GM18508 (cell line): ENCODE measurements around the gene SLC2A10.

ENCODE experiments used
- ATAC-seq: cut with Tn5 transposase; IDR thresholded peaks from one replicate; pipeline ENCODE4 v1.9.1; 2021; ENCODE audit warnings: moderate number of reproducible peaks; ENCODE audit not compliant: insufficient read depth, unreplicated experiment

SLC2A10 gene

DNA sequence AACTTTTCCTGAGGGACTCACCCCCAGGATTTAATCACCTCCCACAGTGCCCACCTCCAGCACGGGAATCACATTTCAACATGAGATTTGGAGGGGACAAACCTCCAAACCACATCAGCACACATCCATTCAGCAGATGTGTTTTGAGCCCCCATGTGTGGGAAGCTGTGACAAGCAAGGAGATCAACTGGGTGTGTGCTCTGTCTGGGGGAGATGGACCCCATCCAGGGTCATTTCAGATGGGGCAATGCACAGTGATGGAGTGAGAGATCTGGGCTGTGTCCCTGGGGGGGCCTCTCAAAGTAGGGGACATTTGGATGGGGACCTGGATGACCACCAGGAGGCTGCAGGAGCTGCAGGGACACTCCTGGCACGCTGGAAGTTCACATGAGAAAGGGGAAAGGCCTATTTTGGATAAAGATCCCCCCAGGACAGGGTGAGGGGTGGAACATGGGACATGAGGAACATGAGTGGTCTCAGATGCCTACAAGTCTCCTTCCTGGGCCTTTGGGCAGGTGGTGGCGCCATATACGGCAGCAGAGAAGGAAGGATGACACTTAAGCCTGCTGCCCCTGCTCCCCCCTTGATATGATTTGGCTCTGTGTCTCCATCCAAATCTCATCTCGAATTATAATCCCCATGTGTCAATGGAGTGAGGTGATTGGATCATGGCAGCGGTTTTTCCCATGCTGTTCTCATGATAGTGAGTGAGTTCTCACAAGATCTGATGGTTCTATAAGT lies 49.6 kb downstream of the SLC2A10 start:
- ATAC-seq: no peak

DNA sequence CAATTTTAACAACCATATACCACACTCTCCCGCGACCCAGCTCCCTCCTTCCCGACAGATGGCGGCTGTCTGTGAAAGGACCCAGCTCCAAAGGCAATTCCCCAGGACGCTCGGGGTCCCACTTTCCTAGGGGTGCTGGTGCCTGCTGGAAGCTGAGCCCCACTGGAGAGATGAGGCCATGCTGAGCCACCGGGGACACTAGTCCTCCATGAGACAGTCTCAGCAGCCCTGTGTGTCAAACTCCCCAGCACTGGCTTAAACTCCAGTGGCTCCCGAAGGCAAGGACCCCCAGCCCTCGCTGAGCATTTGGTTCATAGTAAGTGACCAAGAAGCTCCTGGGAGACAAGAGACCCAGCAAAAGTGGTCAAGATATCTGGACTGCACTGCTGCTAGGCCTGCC lies 52.1 kb downstream of the SLC2A10 start:
- ATAC-seq: no peak

DNA sequence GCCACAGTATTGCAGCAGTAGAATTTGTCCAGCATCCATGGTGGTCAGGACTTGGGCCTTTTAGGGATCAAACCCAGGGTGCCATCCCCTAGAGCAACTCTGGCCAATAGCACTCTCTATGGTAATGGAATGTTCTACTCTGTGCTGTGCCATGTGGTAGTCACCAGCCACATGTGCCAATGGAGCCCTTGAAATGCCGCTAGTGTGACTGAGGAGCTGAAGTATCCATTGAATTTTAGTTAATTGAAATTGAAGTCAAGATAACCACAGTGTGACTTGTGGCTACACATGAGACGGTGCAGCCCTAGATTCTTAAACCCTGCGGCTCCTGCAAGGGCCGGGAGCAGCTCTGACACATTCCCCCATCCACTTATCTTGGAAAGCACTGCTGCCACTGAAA lies 54.6 kb downstream of the SLC2A10 start:
- ATAC-seq: no peak

DNA sequence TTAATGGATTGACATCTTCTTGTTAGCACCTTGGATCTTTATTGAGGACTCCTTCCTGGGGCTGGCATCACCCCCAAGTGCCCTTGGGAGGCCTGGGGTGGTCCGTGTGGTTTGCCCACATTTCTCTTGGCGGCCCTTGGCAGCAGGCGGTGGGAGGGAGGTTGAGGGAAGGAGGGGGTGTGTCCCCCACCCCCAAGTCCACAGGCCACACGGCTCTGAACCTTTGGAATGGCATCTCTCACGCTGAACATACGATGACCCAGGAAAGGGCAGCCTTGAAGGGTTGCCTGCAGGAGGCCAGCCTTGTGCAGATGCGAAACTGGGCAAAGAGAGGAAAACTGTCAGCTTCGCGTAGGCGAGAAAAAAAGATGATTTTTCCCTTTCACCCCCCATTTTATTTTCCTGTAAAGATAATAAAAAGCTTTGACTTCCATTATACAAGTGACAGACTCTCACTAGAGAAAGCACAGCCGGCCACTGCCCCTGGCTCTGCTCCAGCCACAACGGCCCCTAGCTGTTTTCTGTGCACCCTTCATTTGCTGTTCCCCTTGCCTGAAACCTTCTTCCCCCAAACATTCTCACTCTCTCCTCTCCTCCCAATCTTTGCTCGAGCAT lies 56.2 kb downstream of the SLC2A10 start:
- ATAC-seq: no peak

DNA sequence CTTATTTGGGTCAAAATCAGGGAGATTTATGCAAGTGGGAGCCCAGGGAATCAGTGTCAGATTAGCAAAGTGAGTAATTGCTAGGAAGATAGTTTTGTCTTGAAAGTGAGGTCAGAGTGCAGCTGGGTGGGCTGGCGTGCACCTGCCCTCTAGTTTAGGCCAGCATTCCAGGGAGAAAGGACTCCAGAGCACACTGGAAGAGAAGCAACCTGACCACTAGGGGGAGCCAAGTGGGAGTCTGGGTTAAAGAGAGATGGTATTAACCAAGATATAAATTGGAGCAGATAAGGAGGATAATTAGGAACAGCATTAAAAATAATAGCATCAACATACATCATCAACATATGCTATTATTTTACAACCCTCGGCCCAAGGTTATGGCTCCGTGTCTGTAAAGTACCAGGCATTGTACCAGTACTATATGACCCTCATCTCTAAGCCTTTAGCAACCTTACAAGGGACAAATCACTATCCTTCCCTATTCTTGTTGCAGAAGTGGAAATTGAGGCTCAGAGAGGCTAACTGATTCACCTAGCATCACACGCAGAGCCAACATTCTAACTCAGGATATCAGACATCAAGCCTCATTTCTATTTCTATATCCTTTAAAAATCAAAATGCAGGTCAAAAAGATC lies 57.8 kb downstream of the SLC2A10 start:
- no peak for ATAC-seq

DNA sequence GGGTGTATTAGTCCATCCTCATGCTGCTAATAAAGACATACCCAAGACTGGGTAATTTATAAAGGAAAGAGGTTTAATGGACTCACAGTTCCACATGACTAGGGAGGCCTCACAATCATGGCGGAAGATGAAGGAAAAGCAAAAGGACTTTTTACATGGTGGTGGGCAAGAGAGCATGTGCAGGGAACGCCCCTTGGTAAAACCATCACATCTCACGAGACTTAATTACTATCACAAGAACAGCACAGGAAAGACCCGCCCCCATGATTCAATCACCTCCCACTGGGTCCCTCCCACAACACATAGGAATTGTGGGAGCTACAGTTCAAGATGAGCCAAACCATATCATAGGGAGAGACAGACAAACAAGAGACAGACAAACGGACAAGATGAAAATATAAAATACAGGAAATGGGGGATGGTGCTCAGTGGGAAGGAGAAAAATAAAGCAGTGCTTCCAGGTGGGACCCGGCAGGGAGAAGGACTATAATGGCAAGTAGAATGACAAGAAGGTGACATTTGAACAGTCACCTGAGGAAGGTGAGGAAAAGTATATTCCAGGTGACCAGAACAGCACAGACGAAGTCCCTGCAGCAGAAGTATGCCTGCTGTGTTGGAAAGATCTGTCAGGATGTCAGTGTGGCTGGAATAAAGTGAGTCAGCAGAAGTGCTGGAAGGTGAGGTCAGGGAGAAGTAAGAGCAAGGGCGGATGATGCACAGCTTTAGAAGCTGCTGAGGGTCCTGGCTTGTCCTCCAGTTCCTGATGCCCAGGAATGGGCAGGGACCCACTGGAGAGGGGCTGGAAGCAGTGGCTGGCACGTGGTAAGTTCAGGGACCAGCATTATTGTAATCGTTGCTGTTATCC lies 61.1 kb downstream of the SLC2A10 start:
- ATAC-seq: no peak

DNA sequence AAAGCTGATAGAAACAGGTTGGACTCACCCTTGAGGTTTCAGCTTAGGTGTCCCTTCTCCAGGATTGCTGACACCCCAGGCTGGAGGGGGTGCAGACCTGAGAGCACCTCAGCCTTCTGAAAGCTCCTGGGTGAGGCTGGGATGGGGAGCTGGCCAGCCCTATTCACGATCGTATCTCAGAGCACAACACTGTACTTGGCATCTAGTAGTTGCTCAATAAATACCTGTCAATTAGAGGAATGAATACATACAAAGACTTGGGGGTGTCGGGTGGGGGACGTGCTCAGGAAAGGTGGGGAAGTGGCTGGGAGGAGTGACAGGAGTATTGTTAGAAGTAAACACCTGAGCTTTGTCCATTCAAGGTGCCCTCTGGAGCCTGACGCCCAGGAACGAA lies 61.7 kb downstream of the SLC2A10 start:
- ATAC-seq: no peak

DNA sequence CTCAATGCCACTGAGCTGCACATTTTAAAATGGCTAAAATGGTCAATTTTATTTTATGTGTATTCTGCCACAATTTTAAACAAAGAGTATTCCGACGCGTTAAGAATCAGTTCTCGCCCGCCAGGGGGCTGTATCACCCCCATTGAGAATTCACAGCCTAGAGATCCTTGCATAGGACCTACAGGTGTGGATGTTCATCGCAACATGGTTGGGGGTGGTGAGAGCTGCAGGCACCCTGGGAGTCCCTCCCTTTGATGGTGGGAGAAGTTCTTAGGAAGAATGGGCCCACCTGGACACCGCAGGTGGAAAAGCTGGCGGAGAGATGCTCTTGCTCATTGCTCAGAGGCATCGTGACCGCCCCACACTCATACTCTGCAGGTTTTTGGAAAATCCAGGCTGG lies 63.5 kb downstream of the SLC2A10 start:
- ATAC-seq: no peak

DNA sequence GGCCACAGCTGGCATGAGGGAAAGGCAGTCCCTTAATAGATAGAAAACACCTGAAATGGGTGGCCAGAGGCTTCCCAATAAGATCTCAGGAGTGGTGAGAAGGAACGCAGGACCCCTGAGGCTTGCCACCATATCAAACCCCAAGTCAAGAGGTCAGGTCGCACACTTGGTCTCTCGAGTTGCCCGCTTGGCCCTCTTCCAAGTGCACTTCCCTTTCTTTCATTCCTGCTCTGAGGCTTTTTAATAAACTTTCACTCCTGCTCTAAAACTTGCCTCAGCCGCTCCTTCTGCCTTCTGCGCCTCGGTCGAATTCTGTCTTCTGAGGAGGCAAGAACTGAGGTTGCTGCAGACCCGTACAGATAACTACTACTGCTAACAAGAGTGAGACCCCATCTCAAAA lies 64.2 kb downstream of the SLC2A10 start:
- ATAC-seq: no peak

DNA sequence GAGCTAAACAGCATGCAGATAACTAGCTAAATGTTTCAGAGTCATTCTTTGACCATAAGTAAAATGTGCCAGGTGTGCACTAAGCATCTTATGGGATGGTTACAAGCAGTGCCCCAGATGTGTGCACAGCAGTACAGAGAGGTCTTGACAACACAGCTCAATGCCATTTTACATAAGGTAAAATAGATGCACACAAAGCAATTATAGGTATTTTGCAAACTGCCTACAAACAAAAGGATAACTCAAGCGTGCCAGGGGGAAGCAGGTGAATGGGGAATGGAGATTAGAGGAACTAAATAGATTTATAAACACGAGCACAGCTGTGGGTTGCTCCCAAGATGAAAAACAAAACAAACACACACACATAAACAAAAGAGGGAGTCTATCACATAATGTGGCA lies 64.8 kb downstream of the SLC2A10 start:
- ATAC-seq: no peak

DNA sequence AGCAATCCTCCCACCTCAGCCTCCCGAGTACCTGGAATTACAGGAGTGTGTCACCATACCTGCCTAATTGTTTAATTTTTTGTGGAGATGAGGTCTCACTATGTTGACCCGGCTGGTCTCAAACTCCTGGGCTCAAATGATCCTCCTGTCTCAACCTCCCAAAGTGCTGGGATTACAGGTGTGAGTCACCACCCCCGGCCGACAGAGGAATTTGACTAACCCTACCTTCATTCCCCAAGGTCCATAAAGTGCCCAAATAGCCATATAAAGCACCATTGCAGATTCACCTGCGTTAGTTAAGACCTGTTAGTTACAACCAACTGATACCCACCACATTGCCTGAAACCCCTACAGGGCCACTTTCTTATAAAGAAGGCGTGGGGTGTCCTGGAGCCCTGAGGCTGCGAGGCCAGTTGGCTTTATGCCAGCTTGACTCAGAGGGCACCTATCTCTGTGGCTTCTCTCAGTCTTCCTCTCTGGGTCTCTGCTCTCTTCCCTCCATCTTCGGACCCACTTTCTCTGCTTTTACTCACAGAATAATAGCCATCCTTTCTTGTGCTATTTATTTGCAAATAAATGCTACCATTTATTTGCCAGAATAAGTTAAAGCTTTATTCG lies 65.6 kb downstream of the SLC2A10 start:
- ATAC-seq: no peak

DNA sequence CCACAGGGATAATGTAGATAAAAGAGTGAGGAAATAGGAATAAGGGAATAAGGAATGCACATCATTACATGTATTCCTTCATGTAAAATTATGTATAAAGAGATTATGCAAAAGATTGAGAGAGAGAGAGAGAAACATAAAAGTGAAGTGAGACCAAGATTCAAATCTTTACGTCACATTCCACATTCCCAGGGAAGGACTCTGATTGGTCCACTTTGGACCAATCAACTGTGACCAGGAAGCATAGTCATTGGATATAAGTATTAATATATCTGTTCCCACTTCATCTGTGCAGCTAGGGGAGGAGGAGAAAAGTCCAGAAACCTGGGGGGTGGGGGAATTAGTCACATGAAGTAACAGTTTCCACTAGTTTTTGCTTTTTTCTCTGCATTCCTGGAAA lies 66.4 kb downstream of the SLC2A10 start:
- ATAC-seq: no peak

DNA sequence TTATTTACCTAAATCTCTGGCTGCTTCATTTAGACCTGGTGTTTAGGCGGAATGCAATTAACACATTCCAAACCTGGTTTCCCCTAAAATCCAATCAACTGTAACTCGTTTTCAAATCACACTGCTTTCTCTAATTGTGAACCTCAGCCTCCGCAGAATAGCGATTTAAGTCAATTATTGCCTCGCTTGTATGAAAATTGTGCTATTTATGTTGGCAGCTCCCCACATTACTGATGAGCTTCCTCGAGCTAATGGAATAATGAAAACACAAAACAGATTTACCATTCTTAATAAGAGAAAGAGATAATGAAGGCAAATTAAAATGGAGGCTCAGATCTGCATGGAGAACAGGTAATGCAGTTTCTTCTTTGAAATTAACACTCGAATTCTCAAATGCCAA lies 67.9 kb downstream of the SLC2A10 start:
- no peak for ATAC-seq

DNA sequence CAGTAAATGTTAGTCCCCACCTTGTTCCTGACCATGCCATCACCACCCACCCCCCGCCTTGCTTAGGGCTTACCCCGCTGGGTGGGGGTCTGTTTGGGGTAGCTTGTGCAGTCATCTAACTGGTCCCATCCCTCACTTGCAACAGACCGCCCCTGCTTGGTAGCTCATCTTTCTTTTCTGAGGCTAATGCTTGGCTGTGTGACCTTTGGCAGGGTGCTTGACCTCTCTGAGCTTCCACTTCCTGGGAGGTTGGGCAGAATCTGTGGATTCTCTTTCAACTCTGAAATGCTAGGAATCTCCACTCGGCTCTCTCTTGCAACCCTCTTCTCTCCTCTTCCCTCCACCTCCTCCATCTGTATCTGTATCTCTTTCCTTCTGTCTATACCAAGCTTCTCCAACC lies 70.4 kb downstream of the SLC2A10 start:
- ATAC-seq: no peak

DNA sequence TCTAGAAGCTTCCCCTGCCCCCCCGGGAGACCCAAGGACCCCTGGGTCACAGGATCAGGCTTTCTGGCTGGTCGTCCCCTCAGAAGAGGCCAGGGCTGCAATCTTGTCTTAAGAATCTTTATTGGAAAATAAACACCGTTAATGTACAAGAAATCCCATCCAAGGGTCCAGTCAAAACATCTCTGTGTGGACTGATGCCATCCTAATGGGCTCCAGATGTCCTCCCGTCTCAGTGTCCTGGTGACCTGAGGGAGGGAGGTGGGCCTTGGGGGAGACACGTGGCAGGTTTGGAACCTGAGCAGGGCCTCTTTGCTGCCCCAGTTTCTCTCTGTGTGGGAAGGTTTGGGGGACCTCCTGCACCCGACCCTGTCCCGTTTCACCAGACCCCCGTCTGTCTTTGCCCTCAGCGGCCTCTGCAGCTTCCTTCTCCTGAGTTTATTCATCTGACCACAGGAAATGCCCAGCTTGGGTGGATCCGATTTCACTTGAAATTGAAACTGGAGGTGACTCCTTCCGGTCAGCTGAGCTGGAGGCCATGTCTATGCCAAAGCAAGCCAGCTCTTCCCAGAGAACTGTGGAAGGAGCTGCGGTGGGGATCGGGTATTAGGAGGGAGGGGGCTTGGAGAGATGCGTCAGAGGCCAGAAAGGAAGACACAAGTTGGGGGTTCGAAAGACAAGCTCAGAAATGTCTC lies 75.1 kb downstream of the SLC2A10 start:
- ATAC-seq: no peak
